ENCODE measurements around the gene GALNT1.

DNA sequence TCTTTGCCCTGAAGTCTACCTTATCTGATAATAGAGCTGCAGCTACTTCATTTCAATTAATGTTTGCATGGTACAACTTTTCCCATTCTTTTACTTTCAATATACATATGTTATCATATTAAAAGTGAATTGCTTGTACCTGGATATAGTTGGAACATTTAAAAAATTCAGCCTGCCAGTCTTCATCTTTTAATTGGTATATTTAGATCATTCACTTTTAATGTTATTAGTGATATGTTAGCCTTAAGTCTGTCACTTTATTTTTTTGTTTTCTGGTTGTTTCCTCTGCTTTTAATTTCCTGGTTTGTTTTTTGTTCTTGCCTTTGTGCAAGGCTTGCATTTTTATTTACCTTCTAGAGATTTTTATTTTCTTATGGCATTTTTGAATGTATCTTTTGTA is 158.2 kb downstream of the GALNT1 start:
- TF ChIP-seq CTCF (IDR thresholded peaks at IDR 0.05; ENCODE audit: low read depth, low read length, poor library complexity, severe bottlenecking) (no peak), EZH2phosphoT487 (IDR thresholded peaks at IDR 0.05; ENCODE audit: borderline replicate concordance, low read length) (no peak)
